MM.1S (cell line): ENCODE measurements around the gene STIM1.

Experiments
- DNase-seq: peaks from one replicate; pipeline ENCODE4 v3.0.0-alpha.2; 2015
- H2AFZ ChIP-seq: fragments of 300-600 bp; sonication (generic); 2 replicates; pipeline ENCODE4 v1.6.0; 2016; ENCODE audit warnings: antibody characterized with exemption, low read length
- H3F3A ChIP-seq: fragments of 300-600 bp; sonication (generic); 2 replicates; pipeline ENCODE4 v1.6.1; 2016; ENCODE audit warnings: mild to moderate bottlenecking, antibody characterized with exemption, low read length, moderate library complexity, mixed read lengths; ENCODE audit not compliant: insufficient read depth
- H3K27ac ChIP-seq: fragments of 300-600 bp; sonication (generic); 2 replicates; pipeline ENCODE4 v1.5.1; 2016; ENCODE audit warnings: mild to moderate bottlenecking, low read length
- H3K27me3 ChIP-seq: fragments of 300-600 bp; sonication (generic); replicated peaks from 2 replicates; pipeline ENCODE4 v1.6.0; 2016; ENCODE audit warnings: low read length; ENCODE audit not compliant: insufficient read depth
- H3K36me3 ChIP-seq: fragments of 300-600 bp; sonication (generic); replicated peaks from 2 replicates; pipeline ENCODE4 v1.6.1; 2016; ENCODE audit warnings: mild to moderate bottlenecking, low read length, mixed read lengths; ENCODE audit not compliant: insufficient read depth
- H3K4me1 ChIP-seq: fragments of 300-600 bp; sonication (generic); 2 replicates; pipeline ENCODE4 v1.6.1; 2016; ENCODE audit warnings: low read length, mixed read lengths
- H3K4me2 ChIP-seq: fragments of 300-600 bp; sonication (generic); 2 replicates; pipeline ENCODE4 v1.6.0; 2016; ENCODE audit warnings: low read depth, low read length
- H3K4me3 ChIP-seq: fragments of 300-600 bp; sonication (generic); 2 replicates; pipeline ENCODE4 v1.5.1; 2016; ENCODE audit warnings: low read length, mixed read lengths
- H3K79me2 ChIP-seq: fragments of 300-600 bp; sonication (generic); 2 replicates; pipeline ENCODE4 v1.6.1; 2016; ENCODE audit warnings: mixed run types, low read length, mixed read lengths
- H3K9ac ChIP-seq: fragments of 300-600 bp; sonication (generic); 2 replicates; pipeline ENCODE4 v1.6.1; 2016; ENCODE audit warnings: low read length, mixed read lengths
- H3K9me2 ChIP-seq: fragments of 300-600 bp; sonication (generic); replicated peaks from 2 replicates; pipeline ENCODE4 v1.6.1; 2016; ENCODE audit warnings: mild to moderate bottlenecking, low read length, mixed read lengths; ENCODE audit not compliant: insufficient read depth
- H3K9me3 ChIP-seq: fragments of 300-600 bp; sonication (generic); replicated peaks from 2 replicates; pipeline ENCODE4 v1.6.1; 2016; ENCODE audit warnings: mild to moderate bottlenecking, low read length, mixed read lengths; ENCODE audit not compliant: insufficient read depth
- H4K20me1 ChIP-seq: fragments of 300-600 bp; sonication (generic); 2 replicates; pipeline ENCODE4 v1.6.1; 2016; ENCODE audit warnings: mild to moderate bottlenecking, low read length, moderate library complexity, mixed read lengths; ENCODE audit not compliant: insufficient read depth
- CTCF ChIP-seq: fragments of 300-600 bp; sonication (generic); IDR thresholded peaks from 2 replicates; pipeline ENCODE4 v1.5.1; 2016; ENCODE audit warnings: antibody characterized with exemption, low read length, mixed read lengths
- EZH2 ChIP-seq: fragments of 300-600 bp; sonication (generic); optimal IDR thresholded peaks from 2 replicates; pipeline ENCODE3; 2017; ENCODE audit warnings: low read depth, mild to moderate bottlenecking, antibody characterized with exemption, low read length, mixed read lengths
- EZH2phosphoT487 ChIP-seq: fragments of 300-600 bp; sonication (generic); IDR thresholded peaks from 2 replicates; pipeline ENCODE4 v1.6.1; 2018; ENCODE audit warnings: antibody characterized with exemption, low read length

The STIM1 gene

GRCh38 chr11:3932698-3933097 lies 77.2 kb downstream of the STIM1 start:
- DNase-seq = no peak
- peaks cover 88% of the 10 kb centered on the region for H3K79me2 ChIP-seq
- H3K9ac ChIP-seq = no peak overlapping the region
- H3K9me2 ChIP-seq = no peaks in the 10 kb centered on the region
- TF ChIP-seq EZH2 = no peak
- no peak overlapping the region for H3K4me2 ChIP-seq
- H3K27me3 ChIP-seq = no peaks in the 10 kb centered on the region
- H3K27ac ChIP-seq = no peak overlapping the region
- no peak overlapping the region for H3K4me3 ChIP-seq
- H3K36me3 ChIP-seq = no peaks in the 10 kb centered on the region
- H4K20me1 ChIP-seq = no peaks in the 10 kb centered on the region
- no peak overlapping the region for H2AFZ ChIP-seq
- 0 out of 2 replicates have a peak, but pooled peaks cover 4% of the 10 kb centered on the region for H3K4me1 ChIP-seq
- H3K9me3 ChIP-seq = no peaks in the 10 kb centered on the region
- H3F3A ChIP-seq = no peaks in the 10 kb centered on the region

GRCh38 chr11:3933165-3933628 lies 77.7 kb downstream of the STIM1 start:
- H3K79me2 ChIP-seq = peaks cover 86% of the 10 kb centered on the region
- no peak overlapping the region for H3K4me2 ChIP-seq
- no peaks in the 10 kb centered on the region for H3K9me3 ChIP-seq
- H4K20me1 ChIP-seq = no peaks in the 10 kb centered on the region
- H3K27ac ChIP-seq = no peak overlapping the region
- no peaks in the 10 kb centered on the region for H3K27me3 ChIP-seq
- no peak overlapping the region for H3K4me3 ChIP-seq
- TF ChIP-seq CTCF = no peak
- H2AFZ ChIP-seq = no peak overlapping the region
- H3K4me1 ChIP-seq = peaks cover 4% of the 10 kb centered on the region; the same call in 1 of the 2 replicates
- no peak overlapping the region for H3K9ac ChIP-seq
- no peaks in the 10 kb centered on the region for H3K36me3 ChIP-seq
- no peaks in the 10 kb centered on the region for H3K9me2 ChIP-seq
- H3F3A ChIP-seq = no peaks in the 10 kb centered on the region
- no peak for DNase-seq

- no peak overlapping the region for H3K4me2 ChIP-seq
- peaks cover 15% of the 10 kb centered on the region for H3K4me1 ChIP-seq
- DNase-seq = no peak
- H3K79me2 ChIP-seq = peaks cover 85% of the 10 kb centered on the region
- no peak overlapping the region for H2AFZ ChIP-seq
- no peaks in the 10 kb centered on the region for H3K36me3 ChIP-seq
- no peaks in the 10 kb centered on the region for H3K9me3 ChIP-seq
- no peaks in the 10 kb centered on the region for H3K27me3 ChIP-seq
- no peaks in the 10 kb centered on the region for H3K9me2 ChIP-seq
- no peak overlapping the region for H3K4me3 ChIP-seq
- H3K9ac ChIP-seq = no peak overlapping the region
- H4K20me1 ChIP-seq = no peaks in the 10 kb centered on the region
- H3K27ac ChIP-seq = no peak overlapping the region
- no peak for TF ChIP-seq EZH2phosphoT487
- no peak for TF ChIP-seq CTCF
- TF ChIP-seq EZH2 = no peak
- 0 out of 2 replicates have a peak, but pooled peaks cover 2% of the 10 kb centered on the region for H3F3A ChIP-seq
These were observed 79.2 kb downstream of the STIM1 start for GRCh38 chr11:3934658-3935057.

- TF ChIP-seq EZH2phosphoT487 (no peak), CTCF (no peak), EZH2 (no peak)
- Histone ChIP-seq H4K20me1 (no peaks in the 10 kb centered on the region), H3K27ac (no peak overlapping the region), H3K4me3 (no peak overlapping the region), H2AFZ (no peak overlapping the region), H3K9me2 (no peaks in the 10 kb centered on the region), H3F3A (0 out of 2 replicates have a peak, but pooled peaks cover 2% of the 10 kb centered on the region), H3K79me2 (peaks cover 84% of the 10 kb centered on the region), H3K36me3 (no peaks in the 10 kb centered on the region), H3K9ac (no peak overlapping the region), H3K4me1 (peaks cover 16% of the 10 kb centered on the region), H3K9me3 (no peaks in the 10 kb centered on the region), H3K4me2 (no peak overlapping the region), H3K27me3 (no peaks in the 10 kb centered on the region)
- DNase-seq = no peak
These were observed 81.1 kb downstream of the STIM1 start for GRCh38 chr11:3936517-3936916.
